H1 (cell line): ENCODE data around the gene OTOGL. TPM values are rescaled to one million over a fixed set of nuclear protein-coding genes. Genes with fewer than 3 reads are reported as not detected.

Source experiments
- JUND ChIP-seq: IDR thresholded peaks from 2 replicates; pipeline ENCODE4 v1.6.1; 2011; ENCODE audit warnings: mild to moderate bottlenecking, improper control_type of control experiment, low read length
- MAFK ChIP-seq: IDR thresholded peaks from 2 replicates; pipeline ENCODE4 v1.6.1; 2012; ENCODE audit warnings: low read depth, mild to moderate bottlenecking, improper control_type of control experiment, low read length
- POLR2AphosphoS5 ChIP-seq: IDR thresholded peaks from 2 replicates; pipeline ENCODE4 v1.6.1; 2011; ENCODE audit warnings: low read depth, low read length
- SIRT6 ChIP-seq: IDR thresholded peaks from one replicate; pipeline ENCODE4 v1.7.1; 2012; ENCODE audit warnings: low read length, inconsistent platforms
- TAF1 ChIP-seq: IDR thresholded peaks from 2 replicates; pipeline ENCODE4 v1.6.1; 2011; ENCODE audit warnings: mild to moderate bottlenecking, low read depth, low read length
- TCF12 ChIP-seq: IDR thresholded peaks from 2 replicates; pipeline ENCODE4 v1.6.1; 2011; ENCODE audit warnings: low read depth, mild to moderate bottlenecking, low read length
- polyA plus RNA-seq, 7 experiments: library from polyadenylated mRNA; depleted of rRNA in 3 of 7; stranded (reverse) in 5 of 7; unstranded in 2 of 7; fragments of >200 nt in 5 of 7; fragments of 200-250 nt in 2 of 7; gene quantifications; 1 replicate in 5 of 7; 2 replicates in 1 of 7; 4 replicates in 1 of 7; pipeline versions ENCODE4 v1.2.1 to v1.2.3, GENCODE V29; 2011 to 2013; ENCODE audit warnings: missing spikeins in 2 of 7, mixed read lengths in 2 of 7
- total RNA-seq: library from RNA; stranded (reverse); fragmentation: NEBNext Ultra II Directional; extraction: Animal tissue kit (Norgen Biotek cat#: 25700); gene quantifications from 2 replicates; pipeline ENCODE4 v1.2.1, GENCODE V29; 2021
- TF ChIP-seq, protein P1 (sequence below): fragments of 300-600 bp; sonication (generic); IDR thresholded peaks from 2 replicates; pipeline ENCODE4 v1.7.1; 2012; ENCODE audit warnings: low read length, moderate library complexity, mild to moderate bottlenecking, inconsistent platforms; ENCODE audit not compliant: insufficient replicate concordance
- TF ChIP-seq, protein P2 (sequence below), 3 experiments: IDR thresholded peaks; 1 replicate in 2 of 3; 2 replicates in 1 of 3; pipeline versions ENCODE4 v1.5.1 to v1.6.1; 2011; ENCODE audit warnings: low read length in 3 of 3, mild to moderate bottlenecking in 3 of 3, inconsistent platforms in 2 of 3, low read depth in 1 of 3, moderate library complexity in 1 of 3; ENCODE audit not compliant: insufficient read depth in 1 of 3; ENCODE audit errors: control extremely low read depth in 1 of 3

OTOGL gene
- total and polyA plus RNA-seq, 2 of the 8 experiments (the other 6 are each of a cell fraction or from before 2014, with no cell fraction given), result 0.12 to 0.17 TPM

DNA sequence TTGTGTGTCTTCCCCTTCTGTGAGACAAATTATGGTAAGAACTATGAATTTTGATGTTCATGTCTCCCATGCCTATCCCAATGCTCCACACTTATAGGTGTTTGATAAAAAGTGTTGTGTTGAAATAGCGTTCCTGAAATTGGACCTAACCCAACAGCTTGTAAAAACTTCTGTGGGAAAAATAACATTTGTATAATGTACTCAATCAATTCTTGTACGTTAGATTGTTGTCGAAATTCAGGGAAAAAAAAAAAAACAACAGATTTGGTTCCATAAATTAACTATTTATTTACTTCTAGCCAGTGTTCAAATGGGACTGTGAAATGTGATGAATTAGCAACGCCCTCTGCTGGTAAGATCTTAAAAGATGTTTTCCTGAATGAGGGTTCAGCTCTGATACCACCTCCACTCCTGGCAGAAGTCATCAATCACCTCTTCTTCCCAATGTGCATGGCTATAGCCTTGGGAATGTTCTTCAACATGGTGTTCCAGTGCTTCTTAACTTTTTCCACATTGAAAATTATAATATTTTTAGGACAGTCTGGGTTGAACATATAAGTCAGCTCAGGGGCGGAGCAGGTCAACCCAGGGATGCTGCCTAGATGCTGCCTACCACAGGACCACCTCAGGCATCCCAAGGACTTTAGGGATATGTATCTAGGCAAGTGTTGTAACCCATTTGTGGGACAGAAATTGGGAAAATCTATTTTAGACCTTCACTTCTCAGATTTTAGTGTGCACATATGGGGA lies 170.6 kb downstream of the OTOGL start (continued):
- TF ChIP-seq, protein P1, sequence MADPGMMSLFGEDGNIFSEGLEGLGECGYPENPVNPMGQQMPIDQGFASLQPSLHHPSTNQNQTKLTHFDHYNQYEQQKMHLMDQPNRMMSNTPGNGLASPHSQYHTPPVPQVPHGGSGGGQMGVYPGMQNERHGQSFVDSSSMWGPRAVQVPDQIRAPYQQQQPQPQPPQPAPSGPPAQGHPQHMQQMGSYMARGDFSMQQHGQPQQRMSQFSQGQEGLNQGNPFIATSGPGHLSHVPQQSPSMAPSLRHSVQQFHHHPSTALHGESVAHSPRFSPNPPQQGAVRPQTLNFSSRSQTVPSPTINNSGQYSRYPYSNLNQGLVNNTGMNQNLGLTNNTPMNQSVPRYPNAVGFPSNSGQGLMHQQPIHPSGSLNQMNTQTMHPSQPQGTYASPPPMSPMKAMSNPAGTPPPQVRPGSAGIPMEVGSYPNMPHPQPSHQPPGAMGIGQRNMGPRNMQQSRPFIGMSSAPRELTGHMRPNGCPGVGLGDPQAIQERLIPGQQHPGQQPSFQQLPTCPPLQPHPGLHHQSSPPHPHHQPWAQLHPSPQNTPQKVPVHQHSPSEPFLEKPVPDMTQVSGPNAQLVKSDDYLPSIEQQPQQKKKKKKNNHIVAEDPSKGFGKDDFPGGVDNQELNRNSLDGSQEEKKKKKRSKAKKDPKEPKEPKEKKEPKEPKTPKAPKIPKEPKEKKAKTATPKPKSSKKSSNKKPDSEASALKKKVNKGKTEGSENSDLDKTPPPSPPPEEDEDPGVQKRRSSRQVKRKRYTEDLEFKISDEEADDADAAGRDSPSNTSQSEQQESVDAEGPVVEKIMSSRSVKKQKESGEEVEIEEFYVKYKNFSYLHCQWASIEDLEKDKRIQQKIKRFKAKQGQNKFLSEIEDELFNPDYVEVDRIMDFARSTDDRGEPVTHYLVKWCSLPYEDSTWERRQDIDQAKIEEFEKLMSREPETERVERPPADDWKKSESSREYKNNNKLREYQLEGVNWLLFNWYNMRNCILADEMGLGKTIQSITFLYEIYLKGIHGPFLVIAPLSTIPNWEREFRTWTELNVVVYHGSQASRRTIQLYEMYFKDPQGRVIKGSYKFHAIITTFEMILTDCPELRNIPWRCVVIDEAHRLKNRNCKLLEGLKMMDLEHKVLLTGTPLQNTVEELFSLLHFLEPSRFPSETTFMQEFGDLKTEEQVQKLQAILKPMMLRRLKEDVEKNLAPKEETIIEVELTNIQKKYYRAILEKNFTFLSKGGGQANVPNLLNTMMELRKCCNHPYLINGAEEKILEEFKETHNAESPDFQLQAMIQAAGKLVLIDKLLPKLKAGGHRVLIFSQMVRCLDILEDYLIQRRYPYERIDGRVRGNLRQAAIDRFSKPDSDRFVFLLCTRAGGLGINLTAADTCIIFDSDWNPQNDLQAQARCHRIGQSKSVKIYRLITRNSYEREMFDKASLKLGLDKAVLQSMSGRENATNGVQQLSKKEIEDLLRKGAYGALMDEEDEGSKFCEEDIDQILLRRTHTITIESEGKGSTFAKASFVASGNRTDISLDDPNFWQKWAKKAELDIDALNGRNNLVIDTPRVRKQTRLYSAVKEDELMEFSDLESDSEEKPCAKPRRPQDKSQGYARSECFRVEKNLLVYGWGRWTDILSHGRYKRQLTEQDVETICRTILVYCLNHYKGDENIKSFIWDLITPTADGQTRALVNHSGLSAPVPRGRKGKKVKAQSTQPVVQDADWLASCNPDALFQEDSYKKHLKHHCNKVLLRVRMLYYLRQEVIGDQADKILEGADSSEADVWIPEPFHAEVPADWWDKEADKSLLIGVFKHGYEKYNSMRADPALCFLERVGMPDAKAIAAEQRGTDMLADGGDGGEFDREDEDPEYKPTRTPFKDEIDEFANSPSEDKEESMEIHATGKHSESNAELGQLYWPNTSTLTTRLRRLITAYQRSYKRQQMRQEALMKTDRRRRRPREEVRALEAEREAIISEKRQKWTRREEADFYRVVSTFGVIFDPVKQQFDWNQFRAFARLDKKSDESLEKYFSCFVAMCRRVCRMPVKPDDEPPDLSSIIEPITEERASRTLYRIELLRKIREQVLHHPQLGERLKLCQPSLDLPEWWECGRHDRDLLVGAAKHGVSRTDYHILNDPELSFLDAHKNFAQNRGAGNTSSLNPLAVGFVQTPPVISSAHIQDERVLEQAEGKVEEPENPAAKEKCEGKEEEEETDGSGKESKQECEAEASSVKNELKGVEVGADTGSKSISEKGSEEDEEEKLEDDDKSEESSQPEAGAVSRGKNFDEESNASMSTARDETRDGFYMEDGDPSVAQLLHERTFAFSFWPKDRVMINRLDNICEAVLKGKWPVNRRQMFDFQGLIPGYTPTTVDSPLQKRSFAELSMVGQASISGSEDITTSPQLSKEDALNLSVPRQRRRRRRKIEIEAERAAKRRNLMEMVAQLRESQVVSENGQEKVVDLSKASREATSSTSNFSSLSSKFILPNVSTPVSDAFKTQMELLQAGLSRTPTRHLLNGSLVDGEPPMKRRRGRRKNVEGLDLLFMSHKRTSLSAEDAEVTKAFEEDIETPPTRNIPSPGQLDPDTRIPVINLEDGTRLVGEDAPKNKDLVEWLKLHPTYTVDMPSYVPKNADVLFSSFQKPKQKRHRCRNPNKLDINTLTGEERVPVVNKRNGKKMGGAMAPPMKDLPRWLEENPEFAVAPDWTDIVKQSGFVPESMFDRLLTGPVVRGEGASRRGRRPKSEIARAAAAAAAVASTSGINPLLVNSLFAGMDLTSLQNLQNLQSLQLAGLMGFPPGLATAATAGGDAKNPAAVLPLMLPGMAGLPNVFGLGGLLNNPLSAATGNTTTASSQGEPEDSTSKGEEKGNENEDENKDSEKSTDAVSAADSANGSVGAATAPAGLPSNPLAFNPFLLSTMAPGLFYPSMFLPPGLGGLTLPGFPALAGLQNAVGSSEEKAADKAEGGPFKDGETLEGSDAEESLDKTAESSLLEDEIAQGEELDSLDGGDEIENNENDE, result no peak
- TF ChIP-seq, protein P2, sequence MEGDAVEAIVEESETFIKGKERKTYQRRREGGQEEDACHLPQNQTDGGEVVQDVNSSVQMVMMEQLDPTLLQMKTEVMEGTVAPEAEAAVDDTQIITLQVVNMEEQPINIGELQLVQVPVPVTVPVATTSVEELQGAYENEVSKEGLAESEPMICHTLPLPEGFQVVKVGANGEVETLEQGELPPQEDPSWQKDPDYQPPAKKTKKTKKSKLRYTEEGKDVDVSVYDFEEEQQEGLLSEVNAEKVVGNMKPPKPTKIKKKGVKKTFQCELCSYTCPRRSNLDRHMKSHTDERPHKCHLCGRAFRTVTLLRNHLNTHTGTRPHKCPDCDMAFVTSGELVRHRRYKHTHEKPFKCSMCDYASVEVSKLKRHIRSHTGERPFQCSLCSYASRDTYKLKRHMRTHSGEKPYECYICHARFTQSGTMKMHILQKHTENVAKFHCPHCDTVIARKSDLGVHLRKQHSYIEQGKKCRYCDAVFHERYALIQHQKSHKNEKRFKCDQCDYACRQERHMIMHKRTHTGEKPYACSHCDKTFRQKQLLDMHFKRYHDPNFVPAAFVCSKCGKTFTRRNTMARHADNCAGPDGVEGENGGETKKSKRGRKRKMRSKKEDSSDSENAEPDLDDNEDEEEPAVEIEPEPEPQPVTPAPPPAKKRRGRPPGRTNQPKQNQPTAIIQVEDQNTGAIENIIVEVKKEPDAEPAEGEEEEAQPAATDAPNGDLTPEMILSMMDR (IDR thresholded peaks at IDR 0.05; ENCODE audit: control extremely low read depth in 1 of 3, insufficient read depth in 1 of 3, low read depth in 1 of 3, low read length in 3 of 3), result peak in 2 of 3 experiments; percentile 59 to 64; a peak in 2 of 4 replicates
- no peak for TF ChIP-seq POLR2AphosphoS5
- TF ChIP-seq SIRT6, result no peak
- TF ChIP-seq JUND, result no peak
- no peak for TF ChIP-seq MAFK
- no peak for TF ChIP-seq TAF1
- no peak for TF ChIP-seq TCF12
